NCI-H510A treated with DMSO at 0.1 percent for 48 hours (cell line): ENCODE results near the gene PTPRN2.
"Not testable (repeated sequence)": the region's sequence is repeated elsewhere in the genome, so short reads cannot be mapped to it uniquely, and the experiment has no call there.

Source experiments
- DNase-seq: peaks from one replicate; lab custom pipeline; 2025; lab: John Stamatoyannopoulos, UW

The PTPRN2 gene

GRCh38 chr7:157734676-157735640, 852.7 kb downstream of the PTPRN2 start:
- no peak for DNase-seq

- DNase-seq: not testable (repeated sequence)
Measured at GRCh38 chr7:157733760-157734395, 853.7 kb downstream of the PTPRN2 start.

- DNase-seq: no peak
Measured at GRCh38 chr7:157731126-157731525, 856.5 kb downstream of the PTPRN2 start.

- DNase-seq: no peak
Measured at GRCh38 chr7:157730614-157731013, 857.0 kb downstream of the PTPRN2 start.

- DNase-seq: no peak
Measured at GRCh38 chr7:157729566-157729965, 858.1 kb downstream of the PTPRN2 start.

- DNase-seq: no peak
Measured at GRCh38 chr7:157727964-157728615, 859.5 kb downstream of the PTPRN2 start.

GRCh38 chr7:157726764-157727163, 860.9 kb downstream of the PTPRN2 start:
- no peak for DNase-seq

GRCh38 chr7:157725312-157725711, 862.3 kb downstream of the PTPRN2 start:
- not testable (repeated sequence) for DNase-seq

GRCh38 chr7:157723205-157723604, 864.4 kb downstream of the PTPRN2 start:
- no peak for DNase-seq

- no peak for DNase-seq
Measured at GRCh38 chr7:157722137-157723060, 865.2 kb downstream of the PTPRN2 start.

- no peak for DNase-seq
Measured at GRCh38 chr7:157721468-157722136, 866.0 kb downstream of the PTPRN2 start.

GRCh38 chr7:157719705-157720655, 867.6 kb downstream of the PTPRN2 start:
- DNase-seq: no peak

GRCh38 chr7:157719008-157719682, 868.5 kb downstream of the PTPRN2 start:
- DNase-seq: no peak

- no peak for DNase-seq
Measured at GRCh38 chr7:157718303-157719007, 869.2 kb downstream of the PTPRN2 start.

GRCh38 chr7:157717211-157718174, 870.1 kb downstream of the PTPRN2 start:
- DNase-seq: no peak

- DNase-seq: no peak
Measured at GRCh38 chr7:157715938-157716280, 871.7 kb downstream of the PTPRN2 start.
